ENCODE data around the gene TUT7. TPM values are rescaled to one million over a fixed set of nuclear protein-coding genes. Genes with fewer than 3 reads are reported as not detected.

Gene TUT7
- total and polyA plus RNA-seq, 8 donors = 11.9 to 143 (median 46.2) TPM

- no peak for TF ChIP-seq CTCF (IDR thresholded peaks at IDR 0.05)
- no peak for TF ChIP-seq POLR2A (IDR thresholded peaks at IDR 0.05)
- TF ChIP-seq POLR2AphosphoS5 (IDR thresholded peaks at IDR 0.05) = no peak
- no peak for TF ChIP-seq EP300 (IDR thresholded peaks at IDR 0.05)
- Histone ChIP-seq H3K9me3 (no peaks in the 10 kb centered on the region), H3K4me1 (peaks cover 23 to 40% (median 31%) of the 10 kb centered on the region in 4 donors), H3K4me3 (no peak overlapping the region), H3K27me3 (no peaks in the 10 kb centered on the region), H3K27ac (no peak overlapping the region), H3K36me3 (peaks cover 0 to 13% (median 8%) of the 10 kb centered on the region in 4 donors)
- intact Hi-C loops (cut with DNase I; ENCODE audit: low total_unique reads) = no loop called here
- peak in 1 of 2 donors; percentile 62 for DNase-seq
- WGBS, 5 donors = 74 to 88% (median 85%) methylated on average over 4 of the region's 4 CpGs
Observed at GRCh38 chr9:86355814-86356213, 1.6 kb upstream of the TUT7 start.

GRCh38 chr9:86354818-86355309 lies 654 bp upstream of the TUT7 start:
- no peaks in the 10 kb centered on the region for H3K27me3 ChIP-seq
- intact Hi-C loops (cut with DNase I; ENCODE audit: low total_unique reads) = no loop called here
- no peaks in the 10 kb centered on the region for H3K9me3 ChIP-seq
- WGBS, 5 donors = 10 to 16% (median 12%) methylated on average over 23 to 24 of the region's 24 CpGs
- TF ChIP-seq CTCF (IDR thresholded peaks at IDR 0.05) (peak in 2 of 7 experiments; percentile 4 to 5), POLR2AphosphoS5 (IDR thresholded peaks at IDR 0.05) (no peak)
- no peak for DNase-seq
- H3K27ac ChIP-seq = peak overlapping the region; percentile 93 to 99 (median 98)
- peak overlapping the region; percentile 77 to 100 (median 92) for H3K4me3 ChIP-seq
- H3K36me3 ChIP-seq = peaks cover 0 to 16% (median 11%) of the 10 kb centered on the region in 4 donors
- peaks cover 33 to 49% (median 40%) of the 10 kb centered on the region in 4 donors for H3K4me1 ChIP-seq

GRCh38 chr9:86353655-86354010 lies 577 bp downstream of the TUT7 start:
- peak overlapping the region; percentile 77 to 100 (median 92) for H3K4me3 ChIP-seq
- H3K36me3 ChIP-seq = peaks cover 0 to 16% (median 11%) of the 10 kb centered on the region in 4 donors
- H3K27ac ChIP-seq = peak overlapping the region; percentile 96 to 99 (median 98)
- H3K4me1 ChIP-seq = peaks cover 37 to 62% (median 48%) of the 10 kb centered on the region in 4 donors
- no peaks in the 10 kb centered on the region for H3K27me3 ChIP-seq
- intact Hi-C loops (cut with DNase I; ENCODE audit: low total_unique reads) = no loop called here
- DNase-seq = peak; percentile 60 to 80
- no peak for TF ChIP-seq EP300 (IDR thresholded peaks at IDR 0.05)
- no peak for TF ChIP-seq POLR2A (IDR thresholded peaks at IDR 0.05)
- TF ChIP-seq CTCF (IDR thresholded peaks at IDR 0.05) = no peak
- peak in 1 of 3 donors; percentile 35 for TF ChIP-seq POLR2AphosphoS5 (IDR thresholded peaks at IDR 0.05)
- WGBS, 5 donors = 0 to 1% (median 0%) methylated on average over 14 of the region's 14 CpGs
- H3K9me3 ChIP-seq = no peaks in the 10 kb centered on the region

- DNase-seq = peak in 1 of 2 donors; percentile 37
- Histone ChIP-seq H3K9me3 (no peaks in the 10 kb centered on the region), H3K36me3 (peaks cover 0 to 16% (median 11%) of the 10 kb centered on the region in 4 donors), H3K4me3 (peak overlapping the region; percentile 77 to 100 (median 92)), H3K27ac (peak overlapping the region in 4 of 5 donors; percentile 96 to 99 (median 98)), H3K27me3 (no peaks in the 10 kb centered on the region), H3K4me1 (peaks cover 37 to 72% (median 56%) of the 10 kb centered on the region in 4 donors)
- WGBS, 5 donors = 34 to 42% (median 37%) methylated on average over 5 of the region's 5 CpGs
- TF ChIP-seq CTCF (IDR thresholded peaks at IDR 0.05) (no peak), POLR2A (IDR thresholded peaks at IDR 0.05) (no peak)
- intact Hi-C loops (cut with DNase I; ENCODE audit: low total_unique reads) = no loop called here
Observed at GRCh38 chr9:86352440-86353077, 1.7 kb downstream of the TUT7 start.
